Right lobe of liver (tissue), 6 donors: ENCODE data around the gene MTA2. TPM values are rescaled to one million over a fixed set of nuclear protein-coding genes. Genes with fewer than 3 reads are reported as not detected.

ENCODE experiments used
- ATAC-seq, 4 donors: fragments of 200-7000 bp; cut with Tn5 transposase; one replicate each; pipeline ENCODE4 v1.9.1; 2020; ENCODE audit warnings: mild to moderate bottlenecking in 4 of 4, moderate library complexity in 4 of 4
- DNase-seq, 3 donors: peaks; one replicate each; pipeline ENCODE4 v3.0.0-alpha.2; 2020
- H3K27ac ChIP-seq, 3 donors: fragments of 200-600 bp; one replicate each; pipeline ENCODE4 v1.8.0; 2022
- H3K27me3 ChIP-seq, 2 donors: fragments of 200-600 bp; one replicate each; pipeline ENCODE4 v1.8.0; 2022
- H3K36me3 ChIP-seq, 4 donors: fragments of 200-600 bp; sonication (generic) in 1 of 4; one replicate each; pipeline versions ENCODE4 v1.5.1 to v1.8.0; 2017 to 2022; ENCODE audit warnings: control low read depth in 1 of 4
- H3K4me1 ChIP-seq, 4 donors: fragments of 200-600 bp; sonication (generic) in 1 of 4; one replicate each; pipeline versions ENCODE4 v1.5.1 to v1.8.0; 2017 to 2022; ENCODE audit warnings: control low read depth in 1 of 4
- H3K4me3 ChIP-seq, 3 donors: fragments of 200-600 bp; one replicate each; pipeline ENCODE4 v1.8.0; 2022
- H3K9me3 ChIP-seq, 4 donors: fragments of 200-600 bp; sonication (generic) in 1 of 4; one replicate each; pipeline versions ENCODE4 v1.5.1 to v1.8.0; 2017 to 2022; ENCODE audit warnings: control low read depth in 1 of 4
- POLR2A ChIP-seq: fragments of 450-650 bp; IDR thresholded peaks from one replicate; pipeline ENCODE4 v1.6.1; 2017; ENCODE audit warnings: antibody characterized with exemption, mild to moderate bottlenecking
- WGBS: methylation state at CpG from one replicate; pipeline ENCODE4 v1.1.6; 2018; ENCODE audit warnings: low coverage, low lambda C conversion rate; ENCODE audit not compliant: insufficient coverage; ENCODE audit errors: missing lambda C conversion rate; 5-methylcytosine and 5-hydroxymethylcytosine counted together
- intact Hi-C, 2 donors: fragments of 100-400 bp; cut with DNase I; formaldehyde crosslinking; loops; one replicate each; pipeline versions ENCODE4 v1.11.2 to v1.14.1; 2022
- total RNA-seq, 6 experiments: library from RNA; depleted of rRNA in 2 of 6; stranded (reverse); fragments of >200 nt in 2 of 6; fragmentation: NEBNext Ultra II Directional in 3 of 6; extraction: Animal tissue kit (Norgen Biotek cat#: 25700) in 3 of 6; gene quantifications; one replicate each; pipeline versions ENCODE4 v1.1.0 to v1.2.4, GENCODE V29; 2016 to 2023
- TF ChIP-seq, protein P1 (sequence below), 4 donors: fragments of 200-600 bp in 3 of 4; fragments of 450-650 bp in 1 of 4; IDR thresholded peaks; one replicate each; pipeline versions ENCODE4 v1.5.1 to v1.8.0; 2016 to 2022; ENCODE audit warnings: antibody characterized with exemption in 4 of 4, mild to moderate bottlenecking in 2 of 4
- donor health status: DM: no; HTN: yes; CAD: no.
- donor health status: DM: no; HTN: no; CAD: no.
- donor health status: DM: no; HTN: no; CAD: no.
- donor health status: DM: no; HTN: yes; CAD: no.
- donor health status: DM: no; HTN: yes; CAD: no.

MTA2 gene
- total RNA-seq, 6 experiments from 2014 or later: 20.0 to 38.0 (median 31.8) TPM

DNA sequence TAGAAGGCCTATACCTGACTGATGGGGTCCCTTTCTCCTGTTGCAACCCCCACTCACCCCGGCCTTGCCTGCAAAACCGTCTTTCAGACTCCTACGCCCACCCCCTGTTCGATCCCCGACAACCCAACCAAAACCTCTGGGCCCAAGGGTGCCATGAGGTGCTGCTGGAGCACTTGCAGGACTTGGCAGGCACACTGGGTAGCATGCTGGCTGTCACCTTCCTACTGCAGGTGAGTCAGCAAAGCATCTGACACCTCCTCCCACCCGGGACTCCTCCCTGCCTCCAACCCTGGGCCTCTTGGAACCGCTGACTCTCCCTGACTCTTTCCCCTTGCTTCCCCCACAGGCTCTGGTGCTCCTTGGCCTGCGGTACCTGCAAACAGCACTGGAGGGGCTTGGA is 12.6 kb upstream of the MTA2 start:
- DNase-seq (peak in 1 of 3 donors; percentile 49), ATAC-seq (peak in 1 of 4 donors; percentile 12)
- Histone ChIP-seq H3K27ac (no peak overlapping the region), H3K4me3 (no peak overlapping the region), H3K4me1 (peaks cover 0 to 17% (median 4%) of the 10 kb centered on the region in 4 donors), H3K36me3 (no peaks in the 10 kb centered on the region), H3K9me3 (no peaks in the 10 kb centered on the region), H3K27me3 (no peaks in the 10 kb centered on the region)
- TF ChIP-seq, protein P1, sequence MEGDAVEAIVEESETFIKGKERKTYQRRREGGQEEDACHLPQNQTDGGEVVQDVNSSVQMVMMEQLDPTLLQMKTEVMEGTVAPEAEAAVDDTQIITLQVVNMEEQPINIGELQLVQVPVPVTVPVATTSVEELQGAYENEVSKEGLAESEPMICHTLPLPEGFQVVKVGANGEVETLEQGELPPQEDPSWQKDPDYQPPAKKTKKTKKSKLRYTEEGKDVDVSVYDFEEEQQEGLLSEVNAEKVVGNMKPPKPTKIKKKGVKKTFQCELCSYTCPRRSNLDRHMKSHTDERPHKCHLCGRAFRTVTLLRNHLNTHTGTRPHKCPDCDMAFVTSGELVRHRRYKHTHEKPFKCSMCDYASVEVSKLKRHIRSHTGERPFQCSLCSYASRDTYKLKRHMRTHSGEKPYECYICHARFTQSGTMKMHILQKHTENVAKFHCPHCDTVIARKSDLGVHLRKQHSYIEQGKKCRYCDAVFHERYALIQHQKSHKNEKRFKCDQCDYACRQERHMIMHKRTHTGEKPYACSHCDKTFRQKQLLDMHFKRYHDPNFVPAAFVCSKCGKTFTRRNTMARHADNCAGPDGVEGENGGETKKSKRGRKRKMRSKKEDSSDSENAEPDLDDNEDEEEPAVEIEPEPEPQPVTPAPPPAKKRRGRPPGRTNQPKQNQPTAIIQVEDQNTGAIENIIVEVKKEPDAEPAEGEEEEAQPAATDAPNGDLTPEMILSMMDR (IDR thresholded peaks at IDR 0.05): no peak
- TF ChIP-seq POLR2A: no peak
- WGBS: 77% methylated on average over 8 of the region's 8 CpGs
- intact Hi-C loops: loop anchor here in 1 of 2 donors (10.0 kb wide), 1 partner anchor 61 kb away; the partner anchor contains the start of genes LBHD1, UBXN1 and UQCC3

DNA sequence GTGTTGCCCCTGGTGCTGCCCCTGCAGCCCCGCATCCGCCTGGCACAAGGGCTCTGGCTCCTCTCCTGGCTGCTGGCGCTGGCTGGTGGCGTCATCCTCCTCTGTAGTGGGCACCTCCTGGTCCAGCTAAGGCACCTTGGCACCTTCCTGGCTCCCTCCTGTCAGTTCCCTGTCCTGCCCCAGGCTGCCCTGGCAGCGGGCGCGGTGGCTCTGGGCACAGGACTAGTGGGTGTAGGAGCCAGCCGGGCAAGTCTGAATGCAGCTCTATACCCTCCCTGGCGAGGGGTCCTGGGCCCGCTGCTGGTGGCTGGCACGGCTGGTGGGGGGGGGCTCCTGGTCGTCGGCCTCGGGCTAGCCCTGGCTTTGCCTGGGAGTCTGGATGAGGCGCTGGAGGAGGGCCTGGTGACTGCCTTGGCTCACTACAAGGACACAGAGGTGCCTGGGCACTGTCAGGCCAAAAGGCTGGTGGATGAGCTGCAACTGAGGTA is 11.7 kb upstream of the MTA2 start:
- intact Hi-C loops: loop anchor here in 1 of 2 donors (10.0 kb wide), 1 partner anchor 61 kb away; the partner anchor contains the start of genes LBHD1, UBXN1 and UQCC3
- DNase-seq (no peak), ATAC-seq (peak in 3 of 4 donors; percentile 1 to 8 (median 3))
- WGBS: 80% methylated on average over 1 of the region's 15 CpGs
- Histone ChIP-seq H3K9me3 (no peaks in the 10 kb centered on the region), H3K36me3 (no peaks in the 10 kb centered on the region), H3K4me1 (peaks cover 0 to 17% (median 4%) of the 10 kb centered on the region in 4 donors), H3K27ac (peak overlapping the region; percentile 75 to 94 (median 90)), H3K4me3 (peak overlapping the region in 2 of 3 donors; percentile 67 to 78), H3K27me3 (no peaks in the 10 kb centered on the region)
- no peak for TF ChIP-seq POLR2A
- TF ChIP-seq, protein P1 (IDR thresholded peaks at IDR 0.05): no peak

DNA sequence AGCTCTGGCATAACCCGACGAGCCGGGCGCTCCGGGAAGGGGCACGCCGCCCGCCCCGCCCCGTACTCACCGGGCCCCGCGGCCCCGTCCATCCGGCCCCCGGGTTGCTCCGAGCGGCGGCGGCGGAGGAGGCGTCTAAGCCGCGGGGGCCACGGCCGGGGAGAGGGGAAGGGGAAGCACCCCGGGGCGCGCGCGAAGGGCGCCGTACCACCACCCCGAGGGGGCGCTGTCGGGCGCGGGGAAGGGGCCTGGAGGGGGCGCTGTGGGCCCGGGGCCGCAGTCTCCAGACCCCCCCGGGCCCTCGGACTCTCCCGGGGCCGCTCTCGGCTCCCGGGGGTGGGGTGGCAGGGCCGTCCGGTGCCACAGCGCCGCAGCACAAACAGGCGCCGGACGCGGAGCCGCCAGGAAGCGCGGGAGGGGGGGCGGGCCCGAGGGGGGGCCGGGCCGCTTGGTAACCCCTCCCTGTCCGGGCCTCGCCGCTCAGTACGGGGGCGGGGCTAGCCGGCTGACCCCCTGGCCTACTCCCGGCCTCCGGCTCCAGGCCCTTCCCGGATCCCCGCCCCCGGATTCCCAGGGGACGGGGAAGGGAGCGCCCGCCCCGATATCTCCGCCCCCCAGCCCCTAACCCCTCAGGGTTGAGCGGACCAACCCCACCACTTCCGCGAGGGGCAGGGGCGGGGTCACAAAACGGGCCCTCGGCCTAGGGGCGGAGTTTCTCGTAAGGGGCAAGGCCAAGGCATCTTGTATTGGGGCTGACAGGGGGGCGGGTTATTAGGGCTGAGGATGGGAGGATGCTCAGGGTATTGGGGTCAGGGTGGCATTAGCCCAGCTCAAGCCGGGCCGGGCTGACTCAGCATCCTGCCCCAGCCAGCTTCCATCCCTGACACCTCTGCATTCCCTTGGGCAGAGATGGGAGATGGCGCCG is 11.0 kb upstream of the MTA2 start, which contains the start of the genes EML3 and ROM1:
Gene EML3 (minus strand): TSS at position 410 of the 925 bp plus-strand sequence. CDS start 318 bp downstream, at position 92.
Gene ROM1 (plus strand): TSS at position 892 of the 925 bp plus-strand sequence. CDS start 25 bp downstream, at position 917.
- TF ChIP-seq POLR2A: peak; percentile 21
- TF ChIP-seq, protein P1 (IDR thresholded peaks at IDR 0.05): peak; percentile 89 to 98 (median 94)
- Histone ChIP-seq H3K27me3 (no peaks in the 10 kb centered on the region), H3K27ac (peak within 1 kb of the TSS; percentile 75 to 94 (median 90)), H3K4me3 (peak within 1 kb of the TSS; percentile 67 to 80 (median 78)), H3K9me3 (no peaks in the 10 kb centered on the region), H3K36me3 (no peaks in the 10 kb centered on the region), H3K4me1 (peaks cover 0 to 19% (median 5%) of the 10 kb centered on the region in 4 donors)
- peak; percentile 81 to 89 (median 88) for ATAC-seq
- WGBS: 1% methylated on average over 13 of the region's 91 CpGs
- DNase-seq: peak; percentile 89 to 92 (median 89)
- intact Hi-C loops: loop anchor here in 1 of 2 donors (10.0 kb wide), 1 partner anchor 62 kb away; the partner anchor contains the start of genes LBHD1, UBXN1 and UQCC3

DNA sequence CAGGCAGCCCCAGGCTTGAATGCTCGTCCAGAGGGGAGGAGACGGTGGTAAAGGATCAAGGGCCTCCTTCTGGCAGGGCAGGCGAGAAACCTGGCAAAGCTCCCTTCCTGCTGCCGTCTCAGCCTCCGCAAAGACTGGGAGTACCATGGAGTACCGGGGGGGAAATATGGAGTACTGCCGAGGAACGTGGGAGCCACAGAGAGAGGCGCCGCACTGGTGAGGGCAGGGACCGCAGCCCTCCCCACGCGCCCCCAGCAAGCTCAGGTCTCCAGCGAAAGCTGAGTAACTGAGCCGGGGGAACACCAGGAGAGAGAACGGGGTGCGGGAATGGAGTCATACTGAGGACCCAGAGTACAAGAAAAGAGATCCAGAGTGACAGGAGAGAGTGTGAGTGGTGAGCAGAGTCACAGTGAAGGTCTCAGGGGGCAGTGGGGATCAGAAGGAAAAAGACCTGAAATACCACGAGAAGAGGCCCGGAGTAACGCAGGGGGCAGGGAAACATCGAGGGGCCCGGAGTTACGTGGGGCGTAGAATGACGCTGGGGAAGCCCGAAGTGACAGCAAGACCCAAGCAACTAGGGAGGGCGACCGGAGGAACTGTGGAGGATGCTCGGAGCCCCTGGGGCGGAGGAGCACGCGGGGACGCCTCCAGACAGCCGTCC is 10.2 kb upstream of the MTA2 start:
- H3K9me3 ChIP-seq: no peaks in the 10 kb centered on the region
- no peak for ATAC-seq
- peak overlapping the region; percentile 67 to 80 (median 78) for H3K4me3 ChIP-seq
- no peaks in the 10 kb centered on the region for H3K27me3 ChIP-seq
- H3K36me3 ChIP-seq: no peaks in the 10 kb centered on the region
- 1% methylated on average over 20 of the region's 34 CpGs for WGBS
- intact Hi-C loops: loop anchor here in 1 of 2 donors (10.0 kb wide), 1 partner anchor 63 kb away; the partner anchor contains the start of genes LBHD1, UBXN1 and UQCC3
- TF ChIP-seq, protein P1 (IDR thresholded peaks at IDR 0.05): no peak
- TF ChIP-seq POLR2A: no peak
- H3K4me1 ChIP-seq: peaks cover 0 to 27% (median 9%) of the 10 kb centered on the region in 4 donors
- peak overlapping the region; percentile 75 to 94 (median 90) for H3K27ac ChIP-seq
- DNase-seq: peak in 1 of 3 donors; percentile 34
